GM19193 (cell line): ENCODE results near the gene ZNF106.

Experiments
- POLR2A ChIP-seq: IDR thresholded peaks from 4 replicates; pipeline ENCODE4 v1.6.1; 2011; ENCODE audit not compliant: insufficient read depth, insufficient read length; ENCODE audit errors: extremely low read depth

Gene ZNF106

GRCh38 chr15:42404461-42405235 lies 86.3 kb downstream of the ZNF106 start:
- TF ChIP-seq POLR2A = no peak

GRCh38 chr15:42403389-42403788 lies 87.6 kb downstream of the ZNF106 start:
- TF ChIP-seq POLR2A = no peak

- no peak for TF ChIP-seq POLR2A
Observed at GRCh38 chr15:42402455-42403205, 88.3 kb downstream of the ZNF106 start.

- peak; percentile 65 for TF ChIP-seq POLR2A
Observed at GRCh38 chr15:42401544-42402454, 89.1 kb downstream of the ZNF106 start.

DNA sequence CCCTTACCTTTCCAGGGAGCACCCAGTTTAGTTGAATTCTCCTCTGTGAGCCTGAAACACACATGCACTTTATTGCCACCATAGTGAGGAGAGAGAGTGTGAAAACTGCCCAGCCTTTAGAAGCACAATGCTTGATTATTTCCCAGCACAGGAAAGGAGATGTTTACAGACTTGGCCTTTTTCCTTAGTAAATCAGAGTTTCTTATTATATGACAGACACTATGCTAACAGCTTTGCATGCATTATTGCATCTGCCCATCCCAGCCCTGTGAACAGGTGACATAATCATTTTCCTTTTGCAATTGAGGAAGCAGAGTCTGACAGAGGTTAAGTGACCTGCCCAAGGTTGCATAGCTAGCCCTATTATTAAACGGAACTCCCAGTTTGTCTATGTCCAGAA lies 95.1 kb downstream of the ZNF106 start:
- no peak for TF ChIP-seq POLR2A

DNA sequence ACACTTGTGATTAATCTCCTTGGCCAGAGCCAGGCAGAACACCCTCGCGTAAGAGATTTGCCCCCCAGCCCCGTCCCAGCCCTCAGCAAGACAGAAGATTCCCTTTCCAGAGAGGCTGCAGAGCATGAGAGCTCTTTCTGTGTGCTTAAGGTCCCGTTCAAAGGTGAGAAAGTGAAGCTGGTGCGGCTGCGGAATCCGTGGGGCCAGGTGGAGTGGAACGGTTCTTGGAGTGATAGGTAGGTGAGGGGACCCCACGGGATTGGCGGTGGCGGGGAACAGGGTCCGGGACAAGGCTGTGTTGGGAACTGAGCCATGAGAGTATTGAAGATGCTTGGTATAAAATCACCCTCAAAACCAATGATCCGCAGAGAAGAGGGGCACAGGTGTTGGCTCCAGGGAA lies 96.8 kb downstream of the ZNF106 start:
- TF ChIP-seq POLR2A = no peak

DNA sequence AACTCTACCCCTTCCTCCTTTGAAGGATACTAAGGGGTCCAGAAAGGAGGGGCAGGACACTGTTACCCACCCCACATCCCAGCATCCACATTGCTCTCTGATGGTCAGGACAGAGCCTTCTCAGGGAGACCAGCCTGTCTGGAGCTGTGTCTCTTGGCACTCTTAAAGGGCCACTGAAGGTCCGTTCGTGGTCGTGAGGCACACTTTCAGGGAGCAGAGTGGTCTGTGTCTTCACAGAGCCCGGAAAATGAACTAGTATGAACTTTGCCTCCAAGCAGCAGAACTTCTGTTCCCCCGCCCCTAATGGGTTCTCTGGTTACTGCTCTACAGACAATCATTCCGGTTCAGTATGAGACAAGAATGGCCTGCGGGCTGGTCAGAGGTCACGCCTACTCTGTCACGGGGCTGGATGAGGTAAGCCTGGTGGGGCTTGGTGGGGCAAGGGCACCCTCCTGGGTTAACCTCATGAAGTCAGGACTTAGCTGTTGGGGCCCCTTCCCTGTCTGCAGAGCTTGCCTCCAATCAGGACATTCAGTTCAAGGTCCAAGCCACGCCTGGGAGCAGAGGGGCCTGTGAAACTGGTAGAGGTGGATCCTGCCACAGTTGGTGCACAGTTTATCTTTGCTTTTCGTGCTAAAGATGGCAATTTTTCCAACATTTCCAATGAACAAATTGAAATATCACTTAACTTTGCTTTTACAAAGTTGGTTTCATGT lies 98.5 kb downstream of the ZNF106 start:
- no peak for TF ChIP-seq POLR2A

DNA sequence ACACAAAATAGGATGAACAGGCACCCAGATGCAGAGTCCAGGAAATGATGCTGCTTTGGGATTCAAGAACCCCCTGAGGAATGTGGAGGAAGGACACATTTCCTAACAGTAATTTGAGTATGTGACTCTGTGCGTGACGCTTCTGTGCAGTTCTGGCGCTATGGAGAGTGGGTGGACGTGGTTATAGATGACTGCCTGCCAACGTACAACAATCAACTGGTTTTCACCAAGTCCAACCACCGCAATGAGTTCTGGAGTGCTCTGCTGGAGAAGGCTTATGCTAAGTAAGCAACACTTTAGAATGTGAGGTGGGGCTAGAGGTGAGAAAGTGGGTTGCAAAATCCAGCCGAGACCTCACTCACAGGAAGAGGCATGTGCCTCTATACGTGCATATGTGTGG lies 103.3 kb downstream of the ZNF106 start:
- TF ChIP-seq POLR2A = no peak

- TF ChIP-seq POLR2A = no peak
Observed at GRCh38 chr15:42385980-42386700, 104.8 kb downstream of the ZNF106 start.

DNA sequence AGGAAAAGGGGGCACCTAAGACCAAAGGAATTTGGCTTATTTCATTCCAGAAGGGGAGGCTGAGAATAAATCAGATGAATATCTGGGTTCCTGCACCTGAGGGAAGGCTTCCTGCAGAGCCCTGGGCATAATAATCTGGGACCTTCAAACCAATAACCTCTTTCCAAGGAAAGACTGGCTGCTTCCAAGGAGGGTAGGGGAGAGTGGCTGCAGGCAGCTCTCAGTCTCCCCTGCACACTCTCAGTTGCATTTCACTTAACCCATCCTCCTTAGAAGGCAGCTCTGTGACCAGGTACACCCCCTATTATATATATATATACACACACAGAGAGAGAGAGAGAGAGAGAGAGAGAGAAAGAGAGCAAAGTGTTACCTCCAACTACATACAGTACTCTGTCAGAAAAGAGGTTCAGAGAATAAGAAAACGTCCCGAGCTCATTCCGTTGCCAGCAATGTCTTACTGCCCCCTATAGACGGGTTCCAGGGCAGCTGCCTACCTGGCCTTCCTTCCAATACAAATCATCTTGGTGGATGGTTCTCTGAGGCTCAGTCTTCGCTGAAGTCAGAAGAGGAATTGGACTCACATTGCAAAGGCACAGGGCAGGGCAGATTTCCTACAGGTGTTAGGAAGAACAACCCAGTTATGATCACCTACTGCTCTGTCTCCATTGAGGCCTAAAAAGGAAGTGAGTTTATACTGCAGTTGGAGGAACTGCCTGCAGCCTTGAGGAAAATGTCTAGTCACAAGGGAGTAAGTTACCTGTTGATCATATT lies 105.5 kb downstream of the ZNF106 start:
- no peak for TF ChIP-seq POLR2A

- no peak for TF ChIP-seq POLR2A
Observed at GRCh38 chr15:42384597-42384996, 106.3 kb downstream of the ZNF106 start.

DNA sequence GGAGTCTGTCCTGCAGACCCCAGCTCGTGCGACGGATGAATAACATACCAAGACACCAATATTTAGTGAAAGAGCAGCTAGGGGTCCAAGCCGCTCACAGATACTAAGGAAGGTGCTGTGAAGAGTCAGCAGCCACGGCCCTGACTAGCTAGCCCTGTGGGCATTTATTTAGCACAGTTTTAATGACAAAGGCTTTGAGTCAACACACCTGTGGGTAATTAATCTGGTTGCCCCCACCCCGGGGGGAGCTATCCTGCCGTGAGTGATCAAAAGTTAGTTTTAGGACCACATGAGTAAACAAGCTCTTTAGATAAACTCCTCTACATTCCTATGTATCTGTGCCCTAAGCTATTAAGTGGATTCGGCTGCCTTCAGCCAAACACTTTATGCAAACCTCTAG lies 112.9 kb downstream of the ZNF106 start:
- TF ChIP-seq POLR2A = no peak

GRCh38 chr15:42375941-42376340 lies 115.0 kb downstream of the ZNF106 start:
- no peak for TF ChIP-seq POLR2A

DNA sequence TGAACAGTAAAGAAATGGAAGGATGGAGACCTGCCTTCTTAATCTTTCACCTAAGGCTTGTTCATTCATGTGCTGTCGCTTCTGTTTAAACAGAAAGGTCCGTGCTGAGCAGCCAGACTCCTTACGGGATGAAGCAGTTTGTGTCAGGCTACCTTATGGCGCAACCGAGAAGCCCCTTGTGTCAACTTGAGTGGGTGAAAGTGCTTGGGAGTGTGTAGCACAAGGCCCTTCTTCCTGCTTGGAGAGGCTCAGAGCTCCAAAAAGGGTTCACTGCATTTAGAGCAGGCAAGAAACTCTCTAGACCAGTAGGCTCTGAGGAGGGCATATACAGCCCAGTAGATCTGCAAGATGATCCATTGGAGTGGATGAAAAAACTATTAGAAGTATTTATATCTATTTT lies 115.7 kb downstream of the ZNF106 start:
- TF ChIP-seq POLR2A = no peak

GRCh38 chr15:42374810-42375209 lies 116.1 kb downstream of the ZNF106 start:
- TF ChIP-seq POLR2A = no peak
